GM21786 (cell line): ENCODE measurements around the gene RPH3AL.
"Not testable (repeated sequence)": the region's sequence is repeated elsewhere in the genome, so short reads cannot be mapped to it uniquely, and the experiment has no call there.

ENCODE experiments used
- ATAC-seq: cut with Tn5 transposase; IDR thresholded peaks from one replicate; pipeline ENCODE4 v1.9.1; 2021; ENCODE audit not compliant: unreplicated experiment

RPH3AL gene

DNA sequence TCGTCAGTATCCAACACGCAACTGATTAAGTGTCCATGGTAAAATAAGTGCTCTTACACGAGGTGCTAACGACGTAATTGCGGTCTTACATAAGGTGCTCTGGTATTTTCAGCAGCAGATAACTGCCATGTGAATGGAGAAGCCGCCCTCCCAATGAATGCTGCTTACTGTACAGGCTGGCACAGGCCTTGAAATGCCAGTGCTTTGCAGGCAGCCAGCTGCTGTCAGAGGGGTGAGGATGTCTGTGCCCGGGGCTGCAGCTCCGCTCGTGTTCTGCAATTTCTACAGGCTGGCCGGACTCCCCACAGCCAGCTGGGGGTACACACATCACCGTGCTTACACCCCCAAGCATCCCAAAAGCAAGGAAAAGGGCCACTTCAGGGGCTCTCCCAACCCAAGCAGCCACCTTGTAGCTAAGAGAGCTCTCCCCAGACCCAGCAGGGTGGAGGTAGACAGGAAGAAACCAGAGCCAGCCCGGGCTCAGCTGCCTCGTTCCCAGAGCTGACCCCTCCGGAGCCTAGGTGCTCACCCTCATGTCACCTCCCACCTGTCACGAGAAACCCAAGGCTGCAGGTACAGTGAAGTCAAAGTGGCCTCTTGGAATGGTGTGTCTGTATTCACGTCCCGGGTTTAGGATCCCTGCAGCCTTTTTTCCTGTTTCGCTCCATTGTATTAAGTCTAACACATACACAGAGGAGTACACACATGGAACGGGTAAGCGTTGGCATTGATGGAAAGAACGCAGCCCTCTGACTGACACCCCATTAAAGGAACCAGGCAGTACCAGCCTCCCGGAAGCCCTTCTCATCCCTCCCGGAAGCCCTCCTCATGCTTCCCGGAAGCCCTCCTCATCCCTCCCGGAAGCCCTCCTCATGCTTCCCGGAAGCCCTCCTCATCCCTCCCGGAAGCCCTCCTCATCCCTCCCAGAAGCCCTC lies 27.2 kb upstream of the RPH3AL start:
- ATAC-seq: no peak

DNA sequence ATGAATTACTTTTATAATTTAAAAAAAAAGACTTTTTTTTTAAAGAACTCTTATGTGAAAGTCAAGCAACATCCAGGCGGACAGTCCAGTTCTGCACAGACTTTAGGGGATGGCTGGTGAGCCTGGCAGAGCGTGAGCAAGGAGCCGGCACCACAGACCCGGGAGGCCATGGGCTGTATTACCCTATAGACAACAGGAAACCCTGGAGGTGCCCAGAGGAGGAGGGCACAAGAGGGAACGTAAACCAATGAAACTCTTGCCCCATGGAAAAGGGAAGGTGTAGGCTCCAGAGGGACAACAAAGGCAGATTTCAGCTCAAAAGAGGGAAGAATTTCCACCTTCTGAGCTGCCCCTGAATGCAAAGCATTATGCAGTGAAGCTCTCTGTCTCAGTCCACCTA lies 25.5 kb upstream of the RPH3AL start:
- no peak for ATAC-seq

DNA sequence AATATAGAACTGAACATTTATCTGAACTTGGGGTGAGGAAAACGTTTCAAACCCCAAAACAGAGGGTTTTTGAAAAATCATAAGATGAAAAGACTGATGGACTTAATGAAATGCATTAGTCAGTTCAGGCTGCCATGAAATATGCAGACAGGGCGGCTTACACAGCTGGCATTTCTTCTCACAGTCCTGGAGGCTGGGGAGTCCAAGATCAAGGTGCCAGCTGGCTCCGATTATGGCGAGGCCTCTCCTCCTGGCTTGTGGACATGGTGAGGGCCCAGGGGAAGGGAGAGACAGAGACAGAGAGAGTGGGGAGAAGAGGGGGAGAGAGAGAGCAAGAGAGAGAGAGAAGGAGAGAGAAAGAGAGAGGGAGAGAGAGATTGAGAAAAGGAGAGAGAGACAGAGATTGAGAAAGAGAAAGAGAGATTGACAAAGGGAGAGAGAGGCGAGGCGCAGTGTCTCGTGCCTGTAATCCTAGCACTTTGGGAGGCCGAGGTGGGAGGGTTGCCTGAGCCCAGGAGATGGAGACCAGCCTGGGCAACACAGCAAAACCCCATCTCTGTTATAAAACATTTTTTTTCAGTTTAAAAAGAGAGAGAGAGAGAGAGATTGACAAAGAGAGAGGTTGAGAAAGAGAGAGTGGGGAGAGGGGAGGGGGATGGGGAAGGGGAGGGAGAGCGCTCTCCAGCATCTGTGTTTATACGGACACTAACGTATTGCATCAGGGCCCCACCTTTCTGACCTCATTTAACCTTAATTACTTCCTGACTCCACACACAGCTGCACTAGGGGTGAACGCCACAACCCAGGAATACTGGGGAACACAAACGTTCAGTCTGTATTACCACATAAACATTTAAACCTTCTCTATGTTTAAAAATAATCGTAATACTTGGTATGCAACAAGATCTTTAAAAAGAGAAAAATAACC lies 24.6 kb upstream of the RPH3AL start:
- ATAC-seq: no peak

DNA sequence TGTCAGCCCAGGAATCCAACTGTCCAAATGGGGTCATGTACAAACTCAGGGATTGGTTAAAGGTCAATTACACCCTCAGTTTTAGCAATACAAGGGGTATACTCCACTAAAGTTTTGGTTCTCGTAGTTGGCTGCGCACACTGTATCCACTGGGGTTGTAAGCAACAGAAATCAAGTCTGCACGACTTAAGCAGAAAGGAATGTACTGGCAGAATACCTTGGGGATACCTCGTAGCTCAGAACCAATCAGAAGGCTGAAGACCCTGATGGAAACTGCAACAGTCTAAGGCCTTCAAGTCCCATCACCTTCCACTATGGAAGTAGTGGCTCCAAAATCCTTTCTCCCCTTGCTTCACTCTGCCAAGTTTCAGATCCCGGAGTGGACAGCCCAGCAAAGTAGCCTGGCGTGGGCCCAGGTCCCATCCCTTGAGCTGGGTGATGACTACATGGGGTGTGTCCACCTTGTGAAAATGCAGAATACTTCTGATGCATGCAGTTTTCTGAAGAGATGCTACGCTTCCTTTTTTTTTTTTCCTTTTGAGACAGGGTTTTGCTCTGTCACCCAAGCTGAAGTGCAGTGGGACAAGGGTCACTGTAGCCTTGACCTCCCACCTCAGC lies 21.1 kb upstream of the RPH3AL start:
- no peak for ATAC-seq

DNA sequence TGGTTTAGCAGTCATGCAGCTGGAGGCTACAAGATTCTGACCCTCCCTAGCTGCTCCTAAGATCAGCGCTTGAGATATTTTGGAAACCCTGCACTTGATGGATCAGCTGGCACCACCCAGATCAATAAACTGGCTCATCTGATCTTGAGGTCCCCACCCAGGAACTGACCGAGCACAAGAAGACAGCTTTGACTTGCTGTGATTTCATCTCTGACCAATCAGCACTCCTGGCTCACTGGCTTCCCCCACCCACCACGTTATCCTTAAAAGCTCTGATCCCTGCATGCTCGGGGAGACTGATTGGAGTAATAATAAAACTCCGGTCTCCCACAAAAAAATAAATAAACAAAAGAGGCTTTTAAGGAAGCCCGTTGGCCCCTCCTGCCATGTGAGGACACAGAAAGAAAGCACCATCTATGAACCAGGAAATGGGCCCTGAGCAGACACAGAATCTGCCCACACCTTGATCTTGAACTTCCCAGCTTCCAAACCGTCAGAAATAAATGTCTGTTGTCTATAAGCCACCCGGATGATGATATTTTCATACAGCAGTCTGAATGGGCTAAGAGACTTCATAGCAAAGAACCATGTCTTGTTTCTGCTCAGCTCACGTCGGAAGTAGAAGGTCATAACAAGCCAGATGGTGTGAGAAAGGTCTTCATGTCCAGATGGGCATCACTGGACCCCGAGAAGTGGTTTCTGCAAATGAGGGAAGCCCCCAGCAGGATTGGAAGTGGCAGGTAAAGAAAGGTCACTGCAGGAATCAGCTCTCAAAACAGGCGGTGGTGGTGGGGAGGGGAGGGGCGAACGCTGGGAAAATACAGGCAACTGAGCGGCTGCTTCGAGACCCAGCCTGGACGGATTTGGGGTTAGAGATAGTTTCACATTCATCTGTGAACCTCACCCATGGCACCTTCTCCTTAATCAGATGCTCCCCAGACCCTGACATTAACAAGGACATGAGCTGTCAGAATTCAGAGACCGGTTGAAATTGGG lies 19.8 kb upstream of the RPH3AL start:
- ATAC-seq: no peak

DNA sequence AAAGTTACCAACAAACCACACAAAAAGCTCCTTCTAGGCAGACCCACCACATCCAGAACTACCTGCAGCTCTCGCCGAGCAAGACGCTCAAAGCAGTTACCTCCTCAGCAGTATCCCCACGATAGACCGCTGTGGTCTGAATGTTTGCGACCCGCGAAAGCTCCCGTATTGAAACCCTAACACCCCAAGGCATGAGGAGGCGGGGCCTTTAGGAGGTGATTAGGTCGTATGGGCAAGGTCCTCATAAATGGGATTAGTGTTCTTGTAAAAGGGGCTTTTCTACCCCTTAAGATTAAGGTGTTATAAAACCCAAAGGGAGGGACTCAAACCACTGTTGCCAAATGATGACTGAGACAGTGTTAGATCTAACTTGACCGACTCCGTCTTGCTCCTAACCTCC lies 19.0 kb upstream of the RPH3AL start:
- no peak for ATAC-seq

DNA sequence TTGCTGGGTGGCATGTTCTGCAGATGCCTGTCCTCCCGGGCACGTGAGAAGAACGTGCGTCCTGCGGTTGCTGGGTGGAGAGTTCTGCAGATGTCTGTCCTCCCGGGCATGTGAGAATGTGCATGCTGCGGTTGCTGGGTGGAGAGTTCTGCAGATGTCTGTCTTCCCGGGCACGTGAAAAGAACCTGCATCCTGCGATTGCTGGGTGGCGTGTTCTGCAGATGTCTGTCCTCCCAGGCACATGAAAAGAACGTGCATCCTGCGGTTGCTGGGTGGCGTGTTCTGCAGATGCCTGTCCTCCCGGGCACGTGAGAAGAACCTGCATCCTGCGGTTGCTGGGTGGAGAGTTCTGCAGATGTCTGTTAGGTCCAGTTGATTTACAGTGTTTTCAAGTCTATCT lies 15.0 kb upstream of the RPH3AL start:
- ATAC-seq: not testable (repeated sequence)

DNA sequence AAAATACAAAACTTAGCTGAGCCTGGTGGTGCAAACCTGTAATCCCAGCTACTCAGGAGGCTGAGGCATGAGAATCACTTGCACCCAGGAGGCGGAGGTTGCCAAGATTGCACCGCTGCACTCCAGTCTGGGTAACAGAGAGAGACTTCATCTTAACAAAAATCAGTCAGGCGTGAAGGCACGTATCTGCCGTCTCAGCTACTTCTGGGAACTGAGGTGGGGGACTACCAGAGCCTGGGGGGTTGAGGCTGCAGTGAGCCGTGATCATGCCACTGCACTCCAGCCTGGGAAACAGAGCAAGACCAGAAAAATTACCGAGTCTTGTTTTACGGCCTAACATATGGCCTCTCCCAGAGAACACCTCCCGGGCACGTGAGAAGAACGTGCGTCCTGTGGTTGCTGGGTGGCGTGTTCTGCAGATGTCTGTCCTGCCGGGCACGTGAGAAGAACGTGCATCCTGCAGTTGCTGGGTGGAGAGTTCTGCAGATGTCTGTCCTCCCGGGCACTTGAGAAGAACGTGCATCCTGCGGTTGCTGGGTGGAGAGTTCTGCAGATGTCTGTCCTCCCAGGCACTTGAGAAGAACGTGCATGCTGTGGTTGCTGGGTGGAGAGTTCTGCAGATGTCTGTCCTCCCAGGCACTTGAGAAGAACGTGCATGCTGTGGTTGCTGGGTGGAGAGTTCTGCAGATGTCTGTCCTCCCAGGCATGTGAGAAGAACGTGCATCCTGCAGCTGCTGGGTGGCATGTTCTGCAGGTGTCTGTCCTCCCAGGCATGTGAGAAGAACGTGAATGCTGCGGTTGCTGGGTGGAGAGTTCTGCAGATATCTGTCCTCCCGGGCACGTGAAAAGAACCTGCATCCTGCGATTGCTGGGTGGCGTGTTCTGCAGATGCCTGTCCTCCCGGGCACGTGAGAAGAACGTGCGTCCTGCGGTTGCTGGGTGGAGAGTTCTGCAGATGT lies 14.3 kb upstream of the RPH3AL start:
- ATAC-seq: not testable (repeated sequence)

DNA sequence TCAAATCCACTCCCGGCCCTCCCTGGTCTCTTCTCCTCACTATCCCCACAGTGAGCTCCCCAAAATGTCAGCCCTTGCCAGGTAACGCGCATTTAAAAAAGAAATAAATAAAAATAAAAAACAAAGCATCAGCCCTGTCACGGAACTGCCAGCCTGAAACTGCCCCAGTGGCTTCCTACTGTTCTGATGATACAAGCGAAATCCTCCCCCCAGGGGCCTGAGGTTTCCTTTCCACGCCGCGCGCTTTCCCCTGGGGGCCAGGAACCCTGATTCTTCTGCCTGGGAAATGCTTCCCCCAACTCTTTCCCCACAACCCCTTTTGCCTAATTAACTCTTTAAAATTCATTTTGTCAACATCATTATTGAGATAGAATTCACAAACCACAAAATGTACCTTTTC lies 12.2 kb upstream of the RPH3AL start:
- no peak for ATAC-seq

DNA sequence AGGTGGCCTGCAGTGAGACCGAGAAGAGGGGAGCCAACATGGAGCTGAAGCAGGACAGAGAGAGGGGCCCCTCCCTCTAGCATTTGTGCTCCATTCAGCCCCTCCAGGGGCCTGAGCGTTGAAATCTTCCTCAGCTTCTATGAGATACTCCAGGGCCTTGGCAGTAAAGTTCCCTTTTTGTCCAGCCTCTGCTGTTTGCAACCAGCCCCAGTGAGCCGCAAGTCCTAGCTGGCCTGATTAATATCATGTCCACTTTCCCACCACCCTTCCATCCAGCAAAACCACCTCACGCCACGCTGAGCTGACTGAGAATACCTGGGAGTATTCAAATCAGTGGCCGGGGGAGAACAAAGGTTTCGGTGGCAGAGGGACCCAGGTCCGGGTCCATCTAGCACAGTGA lies 11.7 kb upstream of the RPH3AL start:
- no peak for ATAC-seq

DNA sequence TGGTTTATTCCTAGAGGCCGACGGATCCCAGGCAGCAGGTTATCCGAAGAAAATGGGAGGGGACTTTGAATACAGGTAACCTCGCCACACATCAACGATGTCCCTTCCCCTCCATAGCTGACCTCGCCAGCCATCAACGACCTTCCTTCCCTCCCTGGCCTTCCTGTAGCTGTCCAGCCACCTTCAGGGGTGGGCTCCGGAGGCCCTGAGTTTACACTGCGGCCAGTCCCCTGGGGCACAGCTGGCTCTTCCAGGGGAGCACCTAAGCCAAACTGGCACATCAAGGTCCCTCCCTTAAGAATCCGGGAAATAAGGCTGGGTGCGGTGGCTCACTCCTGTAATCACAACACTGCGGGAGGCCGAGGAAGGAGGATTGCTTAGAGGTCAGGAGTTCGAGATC lies 10.1 kb upstream of the RPH3AL start:
- ATAC-seq: no peak

DNA sequence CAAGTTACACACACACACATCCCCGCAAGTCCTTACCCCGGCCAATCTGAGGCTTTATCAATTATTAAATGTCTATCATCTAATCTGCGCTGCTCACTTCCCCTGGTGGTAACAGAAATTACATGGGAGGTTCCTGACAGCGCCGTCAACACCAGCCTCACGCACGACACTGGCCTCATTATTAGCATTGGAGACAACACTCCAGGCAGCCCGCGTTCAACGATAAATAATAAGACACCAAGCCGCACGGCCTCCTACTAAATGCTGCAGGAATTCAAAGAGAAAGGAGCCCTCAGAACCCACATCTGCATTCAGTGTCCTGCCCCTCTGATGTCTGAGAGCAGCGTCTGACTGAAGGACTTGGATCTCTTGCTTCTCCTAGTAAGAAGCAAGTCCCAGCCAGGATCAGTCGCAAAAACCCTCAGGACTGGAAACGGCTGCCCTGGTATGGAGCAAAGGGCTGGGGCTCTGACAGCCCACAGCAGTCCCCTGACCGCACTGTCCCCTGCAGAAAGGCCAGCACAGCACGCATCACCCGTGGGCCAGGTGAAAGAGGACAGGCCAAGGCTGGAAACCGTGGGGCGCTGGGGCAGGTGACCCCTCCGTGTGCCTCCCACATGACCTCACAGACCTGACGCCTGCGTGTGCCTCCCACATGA lies 7.6 kb upstream of the RPH3AL start:
- ATAC-seq: no peak

DNA sequence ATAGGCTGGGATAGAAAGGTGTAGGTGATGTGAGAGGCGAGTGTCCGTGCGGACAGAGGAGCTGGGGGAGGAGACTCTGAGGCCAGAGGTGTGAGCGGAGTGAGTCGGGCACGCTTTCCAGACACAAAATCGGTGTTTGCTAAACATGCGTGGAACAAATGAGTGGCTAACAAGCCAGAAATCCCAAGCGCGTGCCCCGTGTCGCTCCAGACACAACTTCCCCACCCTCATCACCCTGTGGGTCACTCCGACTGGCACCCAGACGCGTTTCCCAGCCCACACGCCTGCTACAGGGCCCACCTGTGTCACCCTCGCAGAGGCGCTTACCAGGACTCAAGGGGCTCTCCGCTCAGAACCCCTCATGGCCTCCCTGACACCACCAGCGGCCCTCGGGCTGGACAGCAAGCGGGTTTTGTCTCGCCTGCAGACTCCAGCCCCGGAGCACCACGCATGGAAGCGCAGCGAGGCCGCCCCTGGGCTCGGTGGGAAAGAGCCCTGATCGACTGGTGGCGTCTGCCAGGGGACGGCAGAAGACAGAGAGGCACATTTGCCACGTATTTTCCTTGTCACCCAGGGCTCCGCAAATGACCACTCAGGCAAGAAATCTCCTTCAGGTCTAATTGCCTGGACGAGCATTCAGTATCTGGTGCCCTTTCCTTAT lies 6.0 kb upstream of the RPH3AL start:
- ATAC-seq: no peak

DNA sequence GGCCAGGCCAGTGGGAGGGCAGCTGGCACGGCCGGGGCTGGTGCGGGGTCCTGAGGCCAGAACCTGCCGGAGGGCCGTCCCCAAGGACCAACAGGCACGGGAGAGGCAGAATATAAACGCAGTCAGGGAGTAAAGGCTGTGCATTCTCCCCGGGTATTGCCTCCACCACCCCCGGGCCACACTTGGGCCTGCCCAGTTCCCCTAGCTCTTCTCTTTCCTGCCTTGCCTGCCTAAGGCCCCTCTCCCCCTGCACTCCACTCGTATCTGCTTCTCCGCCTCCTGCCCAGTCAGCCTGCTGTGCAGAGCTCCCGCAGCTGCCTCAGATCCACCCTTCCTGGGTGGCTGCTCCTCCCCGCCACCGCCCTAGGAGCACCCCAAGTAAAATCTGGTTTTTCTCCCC lies 5.0 kb upstream of the RPH3AL start:
- ATAC-seq: no peak

DNA sequence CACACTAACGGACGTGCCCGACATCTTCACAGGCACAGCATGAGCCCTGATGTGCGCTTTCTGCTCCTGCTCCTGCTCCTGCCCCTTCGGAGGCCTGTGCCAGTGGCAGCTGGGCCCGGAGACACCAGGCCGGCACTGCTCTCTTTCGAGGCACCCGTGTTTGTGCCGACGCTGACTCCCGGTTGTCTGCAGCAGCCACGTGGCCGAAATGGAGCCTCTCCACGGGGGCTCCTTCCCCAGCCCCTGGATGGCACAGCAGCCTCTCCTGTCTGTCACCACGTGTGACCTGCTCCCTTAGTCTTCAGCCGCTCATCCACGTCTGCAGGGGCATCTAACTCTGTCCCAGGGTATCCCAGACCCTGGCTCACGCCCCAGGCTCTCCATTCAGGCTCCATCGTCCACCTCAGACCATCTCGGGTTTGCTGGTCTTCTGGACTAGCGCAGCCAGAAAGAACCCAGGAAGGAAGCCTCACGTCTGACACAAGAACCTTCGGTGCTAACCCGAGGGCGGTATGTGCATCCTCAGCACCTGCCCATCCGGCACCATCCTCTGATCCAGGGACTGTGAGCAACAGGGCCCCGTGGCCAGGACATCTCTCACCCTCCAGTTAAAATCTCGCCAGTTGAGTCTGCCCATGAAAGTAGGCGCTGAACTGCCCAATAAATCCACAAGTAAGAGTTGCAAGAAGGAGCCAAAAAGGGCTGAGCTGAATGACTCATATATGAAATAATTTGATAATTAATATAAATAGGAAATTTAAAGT lies 4.2 kb upstream of the RPH3AL start:
- no peak for ATAC-seq

DNA sequence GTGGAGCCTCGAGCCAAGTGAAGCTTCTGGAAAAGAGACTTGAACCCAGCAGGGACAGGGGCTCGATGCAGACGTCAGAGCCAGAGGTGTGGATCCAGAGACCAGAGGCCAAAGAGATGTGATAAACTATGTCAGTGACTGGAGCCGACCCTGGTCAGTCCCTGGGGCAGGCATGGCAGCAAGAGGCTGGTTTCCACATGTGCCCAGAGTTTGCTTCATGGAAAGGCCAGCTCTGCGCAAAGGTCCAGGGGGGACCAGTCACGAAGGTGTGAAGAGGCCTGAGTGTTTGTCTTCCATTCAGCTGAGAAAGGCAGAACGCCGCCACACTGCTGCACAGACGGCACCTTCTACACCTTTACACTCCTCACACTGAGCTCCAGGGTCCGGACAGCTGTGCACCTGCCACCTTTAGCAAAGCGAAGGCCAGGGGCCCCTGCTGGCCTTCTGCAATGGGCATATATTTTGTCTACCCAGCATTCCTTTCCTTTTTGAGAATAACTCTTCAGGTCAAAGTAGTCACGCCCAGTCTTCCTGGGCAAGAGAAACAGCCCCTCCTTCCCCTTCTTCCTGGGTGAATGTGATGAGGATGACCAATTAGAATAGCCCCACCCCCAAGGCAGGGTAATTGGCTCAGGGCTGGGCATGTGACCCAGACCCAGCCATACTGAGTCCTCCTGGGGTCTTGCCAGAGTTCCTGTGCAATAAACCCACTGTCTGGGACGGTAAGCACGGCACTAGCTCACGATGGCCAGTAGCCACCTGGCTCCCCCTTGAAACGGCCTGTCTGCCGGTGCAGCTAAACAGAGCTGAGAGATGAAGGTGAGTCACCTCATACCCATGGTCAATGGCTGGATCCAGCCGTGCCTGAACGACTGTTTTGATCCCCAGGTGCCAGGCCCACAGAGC lies 2.3 kb upstream of the RPH3AL start:
- no peak for ATAC-seq
